B cell (primary cell): ENCODE measurements around the gene ASAP3.

ENCODE experiments used
- EZH2 ChIP-seq: IDR thresholded peaks from 2 replicates; pipeline ENCODE4 v1.6.1; 2012; ENCODE audit warnings: borderline replicate concordance, low read depth, mild to moderate bottlenecking, moderate library complexity, low read length; ENCODE audit not compliant: insufficient read depth, poor library complexity, severe bottlenecking
- TF ChIP-seq, protein P1 (sequence below): fragments of 200-600 bp; IDR thresholded peaks from one replicate; pipeline ENCODE4 v1.8.0; 2022; ENCODE audit warnings: antibody characterized with exemption, mild to moderate bottlenecking

DNA sequence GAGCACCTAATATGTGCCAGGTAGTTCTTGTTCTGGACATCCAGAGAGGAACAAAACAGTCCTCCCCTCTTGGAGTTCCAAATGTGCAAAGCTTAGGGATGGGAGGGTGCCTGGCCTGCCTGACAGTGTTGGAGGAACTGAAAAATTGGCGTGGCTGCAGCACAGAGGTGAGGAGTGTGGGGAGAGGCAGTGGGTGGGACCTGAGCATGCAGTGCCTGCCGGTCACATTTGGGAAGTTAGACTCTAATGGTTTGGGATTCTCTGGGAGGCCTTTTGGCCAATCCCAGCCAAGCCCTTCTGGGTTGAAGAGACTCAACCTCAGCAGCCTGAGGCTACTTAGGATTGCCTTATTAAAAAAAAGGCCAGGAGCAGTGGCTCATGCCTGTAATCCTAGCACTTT is 57.2 kb downstream of the ASAP3 start:
- TF ChIP-seq, protein P1, sequence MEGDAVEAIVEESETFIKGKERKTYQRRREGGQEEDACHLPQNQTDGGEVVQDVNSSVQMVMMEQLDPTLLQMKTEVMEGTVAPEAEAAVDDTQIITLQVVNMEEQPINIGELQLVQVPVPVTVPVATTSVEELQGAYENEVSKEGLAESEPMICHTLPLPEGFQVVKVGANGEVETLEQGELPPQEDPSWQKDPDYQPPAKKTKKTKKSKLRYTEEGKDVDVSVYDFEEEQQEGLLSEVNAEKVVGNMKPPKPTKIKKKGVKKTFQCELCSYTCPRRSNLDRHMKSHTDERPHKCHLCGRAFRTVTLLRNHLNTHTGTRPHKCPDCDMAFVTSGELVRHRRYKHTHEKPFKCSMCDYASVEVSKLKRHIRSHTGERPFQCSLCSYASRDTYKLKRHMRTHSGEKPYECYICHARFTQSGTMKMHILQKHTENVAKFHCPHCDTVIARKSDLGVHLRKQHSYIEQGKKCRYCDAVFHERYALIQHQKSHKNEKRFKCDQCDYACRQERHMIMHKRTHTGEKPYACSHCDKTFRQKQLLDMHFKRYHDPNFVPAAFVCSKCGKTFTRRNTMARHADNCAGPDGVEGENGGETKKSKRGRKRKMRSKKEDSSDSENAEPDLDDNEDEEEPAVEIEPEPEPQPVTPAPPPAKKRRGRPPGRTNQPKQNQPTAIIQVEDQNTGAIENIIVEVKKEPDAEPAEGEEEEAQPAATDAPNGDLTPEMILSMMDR, result no peak
- TF ChIP-seq EZH2, result no peak
